Testis (tissue), 2 donors: Measurements from ENCODE around the gene FGF19.

Source experiments
- CTCF ChIP-seq, 3 experiments: fragments of 450-650 bp in 2 of 3; fragments of 200-600 bp in 1 of 3; sonication (generic) in 1 of 3; IDR thresholded peaks; one replicate each; pipeline ENCODE4 v1.5.1; 2016 to 2019; ENCODE audit warnings: antibody characterized with exemption in 3 of 3, mild to moderate bottlenecking in 2 of 3, moderate library complexity in 1 of 3
- POLR2A ChIP-seq: fragments of 450-650 bp; IDR thresholded peaks from one replicate; pipeline ENCODE4 v1.6.1; 2017; ENCODE audit warnings: antibody characterized with exemption, mild to moderate bottlenecking, moderate library complexity

GRCh38 chr11:69748637-69749036, 44.8 kb upstream of the FGF19 start:
- no peak for TF ChIP-seq POLR2A
- no peak for TF ChIP-seq CTCF (IDR thresholded peaks at IDR 0.05)
